WERI-Rb-1 (cell line): ENCODE results near the gene ANAPC15.

Experiments
- DNase-seq: peaks from one replicate; pipeline ENCODE4 v3.0.0-alpha.2; 2020
- H3K27ac ChIP-seq: fragments of 250-450 bp; sonication (Bioruptor Pico); 2 replicates; pipeline ENCODE4 v1.5.1; 2020; ENCODE audit warnings: mild to moderate bottlenecking, moderate library complexity
- H3K27me3 ChIP-seq: fragments of 250-450 bp; sonication (Bioruptor Pico); 2 replicates; pipeline ENCODE4 v1.5.1; 2021; ENCODE audit warnings: mild to moderate bottlenecking, low read depth, moderate library complexity; ENCODE audit not compliant: insufficient read depth, severe bottlenecking
- H3K36me3 ChIP-seq: fragments of 250-450 bp; sonication (Bioruptor Pico); 2 replicates; pipeline ENCODE4 v1.5.1; 2020; ENCODE audit warnings: mild to moderate bottlenecking, moderate library complexity
- H3K4me3 ChIP-seq: 2 replicates; pipeline ENCODE4 v1.5.1; 2011; ENCODE audit warnings: low read depth, mild to moderate bottlenecking, control low read depth, low read length
- H3K9me3 ChIP-seq: fragments of 250-450 bp; sonication (Bioruptor Pico); 2 replicates; pipeline ENCODE4 v1.5.1; 2021; ENCODE audit warnings: mild to moderate bottlenecking, moderate library complexity; ENCODE audit not compliant: severe bottlenecking
- CTCF ChIP-seq: IDR thresholded peaks from 2 replicates; pipeline ENCODE4 v1.5.1; 2011; ENCODE audit warnings: low read depth, mild to moderate bottlenecking, control low read depth, inconsistent platforms, low read length

Gene ANAPC15

GRCh38 chr11:72122607-72123006, 10.1 kb upstream of the ANAPC15 start:
- DNase-seq = no peak
- TF ChIP-seq CTCF = no peak
- Histone ChIP-seq H3K27ac (no peak overlapping the region), H3K9me3 (peaks cover 12% of the 10 kb centered on the region), H3K27me3 (no peaks in the 10 kb centered on the region), H3K4me3 (no peak overlapping the region), H3K36me3 (no peaks in the 10 kb centered on the region)

DNA sequence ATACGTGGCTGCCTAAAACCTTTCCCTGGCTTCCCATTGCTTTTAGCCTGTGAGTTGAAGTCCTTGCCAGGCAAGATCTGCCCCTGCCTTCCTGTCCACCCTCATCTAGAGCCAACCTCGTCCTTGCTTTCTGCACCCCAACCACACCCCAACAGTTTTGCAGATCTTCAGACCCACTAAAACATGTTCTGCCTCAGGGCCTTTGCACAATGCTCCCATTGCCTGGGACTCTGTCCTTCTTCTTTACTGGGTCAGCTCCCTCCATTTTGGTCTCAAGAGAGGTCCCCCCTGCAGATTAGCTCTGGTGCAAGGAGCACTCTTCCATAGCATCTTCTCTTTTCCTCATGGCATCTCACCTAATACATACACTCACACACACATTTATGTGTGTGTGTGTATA, 8.4 kb upstream of the ANAPC15 start:
- H3K27ac ChIP-seq = no peak overlapping the region
- H3K36me3 ChIP-seq = no peaks in the 10 kb centered on the region
- no peaks in the 10 kb centered on the region for H3K27me3 ChIP-seq
- no peak for TF ChIP-seq CTCF
- no peak for DNase-seq
- peaks cover 6% of the 10 kb centered on the region for H3K9me3 ChIP-seq
- no peak overlapping the region for H3K4me3 ChIP-seq

GRCh38 chr11:72119198-72119597, 6.7 kb upstream of the ANAPC15 start:
- Histone ChIP-seq H3K4me3 (no peak overlapping the region), H3K36me3 (no peaks in the 10 kb centered on the region), H3K9me3 (peaks cover 3% of the 10 kb centered on the region), H3K27ac (no peak overlapping the region), H3K27me3 (no peaks in the 10 kb centered on the region)
- DNase-seq = no peak
- TF ChIP-seq CTCF = no peak

GRCh38 chr11:72116019-72116755, 3.7 kb upstream of the ANAPC15 start:
- Histone ChIP-seq H3K27me3 (no peaks in the 10 kb centered on the region), H3K27ac (no peak overlapping the region), H3K9me3 (no peaks in the 10 kb centered on the region), H3K4me3 (no peak overlapping the region), H3K36me3 (no peaks in the 10 kb centered on the region)
- no peak for DNase-seq
- TF ChIP-seq CTCF = no peak

DNA sequence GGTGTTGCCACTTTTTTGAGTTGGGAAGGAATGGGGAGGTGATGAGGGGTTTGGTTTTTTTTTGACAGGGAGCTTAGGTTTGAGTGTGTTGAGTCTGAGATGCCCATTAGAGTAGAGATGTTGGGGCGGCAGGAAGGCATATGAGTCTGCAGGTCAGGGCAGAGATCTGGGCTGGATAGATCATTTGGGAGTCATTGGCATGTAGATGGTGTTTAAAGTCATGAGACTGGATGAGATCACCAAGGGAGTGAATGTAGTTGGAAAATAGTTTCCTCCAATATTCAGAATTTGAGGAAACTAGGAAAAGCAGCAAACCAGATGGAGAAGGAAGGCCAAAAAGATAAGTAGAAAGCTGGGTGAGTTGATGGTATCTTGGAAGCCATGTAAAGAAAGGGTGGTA, 2.1 kb upstream of the ANAPC15 start:
- 0 out of 2 replicates have a peak, but pooled peaks cover 2% of the 10 kb centered on the region for H3K36me3 ChIP-seq
- no peak overlapping the region for H3K27ac ChIP-seq
- H3K27me3 ChIP-seq = no peaks in the 10 kb centered on the region
- no peak overlapping the region for H3K4me3 ChIP-seq
- H3K9me3 ChIP-seq = no peaks in the 10 kb centered on the region
- no peak for TF ChIP-seq CTCF
- no peak for DNase-seq
